H1 (cell line): ENCODE measurements around the gene TSPOAP1. TPM values are rescaled to one million over a fixed set of nuclear protein-coding genes. Genes with fewer than 3 reads are reported as not detected.

ENCODE experiments used
- CTCF ChIA-PET: fragments of 300-600 bp; sonication (Branson Sonifier 250); formaldehyde crosslinking; loops from one replicate; lab custom pipeline; 2021; ENCODE audit not compliant: partially characterized antibody; lab: Charles Lee
- POLR2A ChIA-PET: fragments of 300-600 bp; sonication (Branson Sonifier 250); formaldehyde crosslinking; loops from one replicate; lab custom pipeline; 2021; ENCODE audit warnings: inconsistent platforms; ENCODE audit not compliant: partially characterized antibody; lab: Charles Lee
- DNase-seq, 2 experiments: peaks; one replicate each; pipeline versions ENCODE4 v3.0.0 to v3.0.0-alpha.2; 2010 to 2022; ENCODE audit warnings: low spot score in 2 of 2, low read depth in 1 of 2, mixed read lengths in 1 of 2
- FAIRE-seq: peaks from 2 replicates; lab custom pipeline; 2011; peaks lifted over from hg19 to GRCh38; lab: Jason Lieb, UNC
- H2AFZ ChIP-seq: 2 replicates; pipeline ENCODE4 v1.8.1; 2012; ENCODE audit warnings: low read length, inconsistent platforms
- H2AK5ac ChIP-seq: 2 replicates; pipeline ENCODE4 v1.6.1; 2013; ENCODE audit warnings: low read depth, low read length
- H2BK120ac ChIP-seq: replicated peaks from 2 replicates; pipeline ENCODE3; 2013; ENCODE audit warnings: low read depth, low read length, inconsistent platforms
- H2BK12ac ChIP-seq: 2 replicates; pipeline ENCODE4 v1.6.1; 2013; ENCODE audit warnings: low read depth, low read length
- H2BK15ac ChIP-seq: 2 replicates; pipeline ENCODE4 v1.6.1; 2013; ENCODE audit warnings: low read length
- H2BK20ac ChIP-seq: 2 replicates; pipeline ENCODE4 v1.6.1; 2013; ENCODE audit warnings: low read length
- H2BK5ac ChIP-seq: 2 replicates; pipeline ENCODE4 v1.6.1; 2013; ENCODE audit warnings: low read depth, low read length
- H3K14ac ChIP-seq: 2 replicates; pipeline ENCODE4 v1.6.1; 2013; ENCODE audit warnings: inconsistent platforms; ENCODE audit not compliant: insufficient read length
- H3K18ac ChIP-seq: 2 replicates; pipeline ENCODE4 v1.6.1; 2013; ENCODE audit warnings: low read length; ENCODE audit errors: extremely low read depth
- H3K23ac ChIP-seq: 2 replicates; pipeline ENCODE4 v1.6.1; 2013; ENCODE audit warnings: inconsistent platforms; ENCODE audit not compliant: insufficient read length
- H3K23me2 ChIP-seq: 2 replicates; pipeline ENCODE4 v1.6.1; 2013; ENCODE audit warnings: low read depth, low read length
- H3K27ac ChIP-seq: 2 replicates; pipeline ENCODE4 v1.6.1; 2011; ENCODE audit warnings: low read depth, low read length, inconsistent platforms
- H3K27me3 ChIP-seq, 4 experiments: replicated peaks in 1 of 4; 1 replicate in 1 of 4; 2 replicates in 3 of 4; pipeline versions ENCODE4 v1.6.1 to v1.8.1; 2011 to 2013; ENCODE audit warnings: low read length in 3 of 4, mild to moderate bottlenecking in 3 of 4, inconsistent platforms in 2 of 4, mixed read lengths in 2 of 4, moderate library complexity in 1 of 4; ENCODE audit not compliant: control insufficient read depth in 3 of 4, insufficient read depth in 3 of 4; ENCODE audit errors: extremely low read depth in 1 of 4
- H3K36me3 ChIP-seq, 4 experiments: 2 replicates each; pipeline versions ENCODE4 v1.6.1 to v1.8.1; 2011 to 2013; ENCODE audit warnings: mild to moderate bottlenecking in 4 of 4, low read length in 3 of 4, moderate library complexity in 2 of 4, control low read depth in 1 of 4, inconsistent platforms in 1 of 4; ENCODE audit not compliant: insufficient read depth in 4 of 4, control insufficient read depth in 2 of 4
- H3K4ac ChIP-seq: replicated peaks from 2 replicates; pipeline ENCODE3; 2013; ENCODE audit warnings: low read length, low read depth, mixed read lengths, inconsistent platforms; ENCODE audit not compliant: insufficient read length
- H3K4me1 ChIP-seq, 4 experiments: replicated peaks in 1 of 4; 1 replicate in 1 of 4; 2 replicates in 3 of 4; pipeline versions ENCODE4 v1.6.1 to v1.8.1; 2011 to 2013; ENCODE audit warnings: low read length in 3 of 4, inconsistent platforms in 2 of 4, mixed read lengths in 1 of 4; ENCODE audit not compliant: insufficient read depth in 4 of 4, control insufficient read depth in 3 of 4
- H3K4me2 ChIP-seq, 2 experiments: 2 replicates each; pipeline versions ENCODE4 v1.6.1 to v1.8.1; 2011 to 2013; ENCODE audit warnings: low read depth in 2 of 2, low read length in 2 of 2, control low read depth in 1 of 2, inconsistent platforms in 1 of 2, mild to moderate bottlenecking in 1 of 2; ENCODE audit not compliant: insufficient read depth in 1 of 2
- H3K4me3 ChIP-seq, 4 experiments: fragments of 200-600, 300-600 bp in 1 of 4; sonication (generic), shearing (Covaris generic), sonication (Bioruptor Twin) in 1 of 4; 2 replicates each; pipeline versions ENCODE4 v1.5.1 to v1.8.1; 2011 to 2016; ENCODE audit warnings: low read length in 4 of 4, low read depth in 3 of 4, control low read depth in 2 of 4, inconsistent platforms in 2 of 4, mild to moderate bottlenecking in 2 of 4, mixed read lengths in 1 of 4, moderate library complexity in 1 of 4; ENCODE audit not compliant: insufficient read depth in 2 of 4; ENCODE audit errors: extremely low read depth in 1 of 4
- H3K56ac ChIP-seq: replicated peaks from 2 replicates; pipeline ENCODE3; 2013; ENCODE audit warnings: low read depth, mild to moderate bottlenecking, mixed read lengths, low read length, inconsistent platforms; ENCODE audit not compliant: insufficient read length
- H3K79me1 ChIP-seq: 2 replicates; pipeline ENCODE4 v1.6.1; 2013; ENCODE audit warnings: low read depth, low read length, control low read depth
- H3K79me2 ChIP-seq, 2 experiments: 2 replicates each; pipeline versions ENCODE4 v1.6.1 to v1.8.1; 2012 to 2013; ENCODE audit warnings: low read length in 2 of 2, mild to moderate bottlenecking in 2 of 2, inconsistent platforms in 1 of 2; ENCODE audit not compliant: insufficient read depth in 2 of 2, control insufficient read depth in 1 of 2
- H3K9ac ChIP-seq, 4 experiments: replicated peaks in 1 of 4; 1 replicate in 1 of 4; 2 replicates in 3 of 4; pipeline versions ENCODE4 v1.6.1 to v1.8.1; 2011 to 2013; ENCODE audit warnings: low read depth in 3 of 4, low read length in 3 of 4, control low read depth in 2 of 4, mild to moderate bottlenecking in 2 of 4, moderate library complexity in 2 of 4, inconsistent platforms in 1 of 4; ENCODE audit errors: extremely low read depth in 1 of 4
- H3K9me3 ChIP-seq, 2 experiments: 2 replicates each; pipeline versions ENCODE4 v1.6.1 to v1.8.1; 2012 to 2013; ENCODE audit warnings: mild to moderate bottlenecking in 2 of 2, moderate library complexity in 2 of 2, control low read depth in 1 of 2, inconsistent platforms in 1 of 2, low read depth in 1 of 2, low read length in 1 of 2, mixed read lengths in 1 of 2; ENCODE audit not compliant: insufficient read depth in 2 of 2
- H4K20me1 ChIP-seq, 2 experiments: replicated peaks in 1 of 2; 2 replicates each; pipeline versions ENCODE3 to v1.8.1; 2011 to 2013; ENCODE audit warnings: inconsistent platforms in 2 of 2, low read length in 2 of 2, mild to moderate bottlenecking in 1 of 2; ENCODE audit not compliant: insufficient read depth in 2 of 2, control insufficient read depth in 1 of 2
- H4K5ac ChIP-seq: 2 replicates; pipeline ENCODE4 v1.6.1; 2013; ENCODE audit warnings: low read length, low read depth, mixed read lengths, inconsistent platforms; ENCODE audit not compliant: insufficient read length
- H4K8ac ChIP-seq: 2 replicates; pipeline ENCODE4 v1.8.0; 2013; ENCODE audit warnings: mild to moderate bottlenecking, moderate library complexity, low read length, inconsistent platforms; ENCODE audit not compliant: insufficient read depth; ENCODE audit errors: extremely low read depth
- H4K91ac ChIP-seq: replicated peaks from 2 replicates; pipeline ENCODE3; 2013; ENCODE audit warnings: low read length, mixed read lengths, inconsistent platforms; ENCODE audit not compliant: insufficient read length
- KDM5A ChIP-seq: fragments of 200-600 bp; IDR thresholded peaks from 2 replicates; pipeline ENCODE4 v1.7.1; 2012; ENCODE audit warnings: mild to moderate bottlenecking, low read length, inconsistent platforms, mixed read lengths
- TEAD4 ChIP-seq: IDR thresholded peaks from 2 replicates; pipeline ENCODE4 v1.6.1; 2012; ENCODE audit warnings: low read depth, low read length, inconsistent platforms, mixed read lengths
- WGBS, 2 experiments: shearing (Covaris generic) in 1 of 2; methylation state at CpG; one replicate each; pipeline versions ENCODE4 v1.1.6 to v1.1.7; 2013 to 2015; ENCODE audit warnings: low lambda C conversion rate in 2 of 2, mixed read lengths in 2 of 2, inconsistent platforms in 1 of 2, low coverage in 1 of 2, missing lambda C conversion rate in 1 of 2; ENCODE audit not compliant: insufficient replicate concordance in 2 of 2, insufficient coverage in 1 of 2, insufficient read length in 1 of 2; ENCODE audit errors: extremely low coverage in 1 of 2, missing lambda C conversion rate in 1 of 2; 5-methylcytosine and 5-hydroxymethylcytosine counted together
- polyA plus RNA-seq, 7 experiments: library from polyadenylated mRNA; depleted of rRNA in 3 of 7; stranded (reverse) in 5 of 7; unstranded in 2 of 7; fragments of >200 nt in 5 of 7; fragments of 200-250 nt in 2 of 7; gene quantifications; 1 replicate in 5 of 7; 2 replicates in 1 of 7; 4 replicates in 1 of 7; pipeline versions ENCODE4 v1.2.1 to v1.2.3, GENCODE V29; 2011 to 2013; ENCODE audit warnings: missing spikeins in 2 of 7, mixed read lengths in 2 of 7
- total RNA-seq: library from RNA; stranded (reverse); fragmentation: NEBNext Ultra II Directional; extraction: Animal tissue kit (Norgen Biotek cat#: 25700); gene quantifications from 2 replicates; pipeline ENCODE4 v1.2.1, GENCODE V29; 2021

The TSPOAP1 gene
- total and polyA plus RNA-seq, 2 of the 8 experiments (the other 6 are each of a cell fraction or from before 2014, with no cell fraction given), result 7.6 to 9.2 TPM

DNA sequence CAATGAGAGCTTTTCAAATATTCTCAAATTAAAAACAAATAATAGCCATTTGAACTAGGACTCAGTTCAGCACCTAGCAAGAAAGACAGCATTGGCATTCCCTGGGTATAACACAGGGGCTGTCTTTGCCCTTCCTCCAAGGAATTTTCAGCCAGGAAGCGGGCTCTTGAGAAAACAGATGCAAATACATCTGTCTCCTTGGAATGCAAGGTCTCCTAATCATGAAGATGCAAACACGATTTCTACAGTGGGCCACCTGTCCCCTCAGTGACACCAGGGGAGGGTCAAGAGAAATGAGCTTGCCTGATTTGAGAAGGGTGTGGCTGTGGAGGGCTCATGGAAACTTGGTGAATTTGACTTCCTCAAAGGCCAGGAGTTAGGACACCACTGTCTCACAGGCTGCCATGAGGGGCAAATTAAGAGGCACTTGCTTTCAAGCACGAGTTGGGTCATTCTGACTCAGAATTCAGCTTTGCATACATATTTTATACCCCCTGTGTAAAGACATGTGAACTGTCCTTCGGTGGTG is 47.9 kb upstream of the TSPOAP1 start:
- H3K4ac ChIP-seq, result no peak overlapping the region
- H3K79me1 ChIP-seq, result no peaks in the 10 kb centered on the region
- H2BK5ac ChIP-seq, result no peak overlapping the region; the same call in 1 of the 2 replicates
- no peak overlapping the region for H4K91ac ChIP-seq
- H4K5ac ChIP-seq, result no peak overlapping the region
- H3K4me1 ChIP-seq, result peaks cover 6 to 15% (median 10%) of the 10 kb centered on the region in 4 experiments; a peak in 5 of 7 replicates
- no peak overlapping the region for H3K9ac ChIP-seq
- H4K20me1 ChIP-seq, result no peaks in the 10 kb centered on the region
- no peak overlapping the region for H2BK15ac ChIP-seq
- no peak for FAIRE-seq
- peak overlapping the region; percentile 57; the same call in 1 of the 2 replicates for H2BK20ac ChIP-seq
- no peak overlapping the region; the same call in 1 of the 2 replicates for H2AK5ac ChIP-seq
- no peak overlapping the region for H2BK120ac ChIP-seq
- no peak overlapping the region for H3K4me3 ChIP-seq
- H3K9me3 ChIP-seq, result no peaks in the 10 kb centered on the region
- TF ChIP-seq TEAD4 (peak; percentile 80), KDM5A (no peak)
- CTCF ChIA-PET, result interaction anchor here (0.7 to 2.4 kb wide), 5 partner anchors 7 to 69 kb away, joined by 3 to 12 read pairs (median 3); no protein-coding TSS in a partner anchor
- no peak overlapping the region for H3K23ac ChIP-seq
- no peak overlapping the region for H3K56ac ChIP-seq
- POLR2A ChIA-PET, result interaction anchor here (0.6 to 1.7 kb wide), 5 partner anchors 15 to 39 kb away, joined by 3 to 9 read pairs (median 3); partner anchors contain the start of gene SUPT4H1
- H3K27me3 ChIP-seq, result no peaks in the 10 kb centered on the region
- peak overlapping the region in 1 of 2 experiments; percentile 42; a peak in 3 of 4 replicates for H3K4me2 ChIP-seq
- H3K14ac ChIP-seq, result no peak overlapping the region
- no peak overlapping the region for H2BK12ac ChIP-seq
- no peak overlapping the region for H4K8ac ChIP-seq
- H3K79me2 ChIP-seq, result no peaks in the 10 kb centered on the region
- H3K18ac ChIP-seq, result no peak overlapping the region
- H3K36me3 ChIP-seq, result no peaks in the 10 kb centered on the region
- H2AFZ ChIP-seq, result no peak overlapping the region
- no peaks in the 10 kb centered on the region for H3K23me2 ChIP-seq
- H3K27ac ChIP-seq, result no peak overlapping the region
- peak in 1 of 2 experiments; percentile 41 for DNase-seq
- WGBS, 2 experiments, result 64% methylated on average over 4 of the region's 4 CpGs; no CpG with 5 or more reads in 1 of the 2 experiments
